H1 (cell line): ENCODE data around the gene LTBP3. TPM values are rescaled to one million over a fixed set of nuclear protein-coding genes. Genes with fewer than 3 reads are reported as not detected.

Source experiments
- CTCF ChIA-PET: fragments of 300-600 bp; sonication (Branson Sonifier 250); formaldehyde crosslinking; loops from one replicate; lab custom pipeline; 2021; ENCODE audit not compliant: partially characterized antibody; lab: Charles Lee
- POLR2A ChIA-PET: fragments of 300-600 bp; sonication (Branson Sonifier 250); formaldehyde crosslinking; loops from one replicate; lab custom pipeline; 2021; ENCODE audit warnings: inconsistent platforms; ENCODE audit not compliant: partially characterized antibody; lab: Charles Lee
- DNase-seq, 2 experiments: peaks; one replicate each; pipeline versions ENCODE4 v3.0.0 to v3.0.0-alpha.2; 2010 to 2022; ENCODE audit warnings: low spot score in 2 of 2, low read depth in 1 of 2, mixed read lengths in 1 of 2
- FAIRE-seq: peaks from 2 replicates; lab custom pipeline; 2011; peaks lifted over from hg19 to GRCh38; lab: Jason Lieb, UNC
- H2AFZ ChIP-seq: 2 replicates; pipeline ENCODE4 v1.8.1; 2012; ENCODE audit warnings: low read length, inconsistent platforms
- H2AK5ac ChIP-seq: 2 replicates; pipeline ENCODE4 v1.6.1; 2013; ENCODE audit warnings: low read depth, low read length
- H2BK120ac ChIP-seq: replicated peaks from 2 replicates; pipeline ENCODE3; 2013; ENCODE audit warnings: low read depth, low read length, inconsistent platforms
- H2BK12ac ChIP-seq: 2 replicates; pipeline ENCODE4 v1.6.1; 2013; ENCODE audit warnings: low read depth, low read length
- H2BK15ac ChIP-seq: 2 replicates; pipeline ENCODE4 v1.6.1; 2013; ENCODE audit warnings: low read length
- H2BK20ac ChIP-seq: 2 replicates; pipeline ENCODE4 v1.6.1; 2013; ENCODE audit warnings: low read length
- H2BK5ac ChIP-seq: 2 replicates; pipeline ENCODE4 v1.6.1; 2013; ENCODE audit warnings: low read depth, low read length
- H3K14ac ChIP-seq: 2 replicates; pipeline ENCODE4 v1.6.1; 2013; ENCODE audit warnings: inconsistent platforms; ENCODE audit not compliant: insufficient read length
- H3K18ac ChIP-seq: 2 replicates; pipeline ENCODE4 v1.6.1; 2013; ENCODE audit warnings: low read length; ENCODE audit errors: extremely low read depth
- H3K23ac ChIP-seq: 2 replicates; pipeline ENCODE4 v1.6.1; 2013; ENCODE audit warnings: inconsistent platforms; ENCODE audit not compliant: insufficient read length
- H3K23me2 ChIP-seq: 2 replicates; pipeline ENCODE4 v1.6.1; 2013; ENCODE audit warnings: low read depth, low read length
- H3K27ac ChIP-seq: 2 replicates; pipeline ENCODE4 v1.6.1; 2011; ENCODE audit warnings: low read depth, low read length, inconsistent platforms
- H3K27me3 ChIP-seq, 4 experiments: replicated peaks in 1 of 4; 1 replicate in 1 of 4; 2 replicates in 3 of 4; pipeline versions ENCODE4 v1.6.1 to v1.8.1; 2011 to 2013; ENCODE audit warnings: low read length in 3 of 4, mild to moderate bottlenecking in 3 of 4, inconsistent platforms in 2 of 4, mixed read lengths in 2 of 4, moderate library complexity in 1 of 4; ENCODE audit not compliant: control insufficient read depth in 3 of 4, insufficient read depth in 3 of 4; ENCODE audit errors: extremely low read depth in 1 of 4
- H3K36me3 ChIP-seq, 4 experiments: 2 replicates each; pipeline versions ENCODE4 v1.6.1 to v1.8.1; 2011 to 2013; ENCODE audit warnings: mild to moderate bottlenecking in 4 of 4, low read length in 3 of 4, moderate library complexity in 2 of 4, control low read depth in 1 of 4, inconsistent platforms in 1 of 4; ENCODE audit not compliant: insufficient read depth in 4 of 4, control insufficient read depth in 2 of 4
- H3K4ac ChIP-seq: replicated peaks from 2 replicates; pipeline ENCODE3; 2013; ENCODE audit warnings: low read length, low read depth, mixed read lengths, inconsistent platforms; ENCODE audit not compliant: insufficient read length
- H3K4me1 ChIP-seq, 4 experiments: replicated peaks in 1 of 4; 1 replicate in 1 of 4; 2 replicates in 3 of 4; pipeline versions ENCODE4 v1.6.1 to v1.8.1; 2011 to 2013; ENCODE audit warnings: low read length in 3 of 4, inconsistent platforms in 2 of 4, mixed read lengths in 1 of 4; ENCODE audit not compliant: insufficient read depth in 4 of 4, control insufficient read depth in 3 of 4
- H3K4me2 ChIP-seq, 2 experiments: 2 replicates each; pipeline versions ENCODE4 v1.6.1 to v1.8.1; 2011 to 2013; ENCODE audit warnings: low read depth in 2 of 2, low read length in 2 of 2, control low read depth in 1 of 2, inconsistent platforms in 1 of 2, mild to moderate bottlenecking in 1 of 2; ENCODE audit not compliant: insufficient read depth in 1 of 2
- H3K4me3 ChIP-seq, 4 experiments: fragments of 200-600, 300-600 bp in 1 of 4; sonication (generic), shearing (Covaris generic), sonication (Bioruptor Twin) in 1 of 4; 2 replicates each; pipeline versions ENCODE4 v1.5.1 to v1.8.1; 2011 to 2016; ENCODE audit warnings: low read length in 4 of 4, low read depth in 3 of 4, control low read depth in 2 of 4, inconsistent platforms in 2 of 4, mild to moderate bottlenecking in 2 of 4, mixed read lengths in 1 of 4, moderate library complexity in 1 of 4; ENCODE audit not compliant: insufficient read depth in 2 of 4; ENCODE audit errors: extremely low read depth in 1 of 4
- H3K56ac ChIP-seq: replicated peaks from 2 replicates; pipeline ENCODE3; 2013; ENCODE audit warnings: low read depth, mild to moderate bottlenecking, mixed read lengths, low read length, inconsistent platforms; ENCODE audit not compliant: insufficient read length
- H3K79me1 ChIP-seq: 2 replicates; pipeline ENCODE4 v1.6.1; 2013; ENCODE audit warnings: low read depth, low read length, control low read depth
- H3K79me2 ChIP-seq, 2 experiments: 2 replicates each; pipeline versions ENCODE4 v1.6.1 to v1.8.1; 2012 to 2013; ENCODE audit warnings: low read length in 2 of 2, mild to moderate bottlenecking in 2 of 2, inconsistent platforms in 1 of 2; ENCODE audit not compliant: insufficient read depth in 2 of 2, control insufficient read depth in 1 of 2
- H3K9ac ChIP-seq, 4 experiments: replicated peaks in 1 of 4; 1 replicate in 1 of 4; 2 replicates in 3 of 4; pipeline versions ENCODE4 v1.6.1 to v1.8.1; 2011 to 2013; ENCODE audit warnings: low read depth in 3 of 4, low read length in 3 of 4, control low read depth in 2 of 4, mild to moderate bottlenecking in 2 of 4, moderate library complexity in 2 of 4, inconsistent platforms in 1 of 4; ENCODE audit errors: extremely low read depth in 1 of 4
- H3K9me3 ChIP-seq, 2 experiments: 2 replicates each; pipeline versions ENCODE4 v1.6.1 to v1.8.1; 2012 to 2013; ENCODE audit warnings: mild to moderate bottlenecking in 2 of 2, moderate library complexity in 2 of 2, control low read depth in 1 of 2, inconsistent platforms in 1 of 2, low read depth in 1 of 2, low read length in 1 of 2, mixed read lengths in 1 of 2; ENCODE audit not compliant: insufficient read depth in 2 of 2
- H4K20me1 ChIP-seq, 2 experiments: replicated peaks in 1 of 2; 2 replicates each; pipeline versions ENCODE3 to v1.8.1; 2011 to 2013; ENCODE audit warnings: inconsistent platforms in 2 of 2, low read length in 2 of 2, mild to moderate bottlenecking in 1 of 2; ENCODE audit not compliant: insufficient read depth in 2 of 2, control insufficient read depth in 1 of 2
- H4K5ac ChIP-seq: 2 replicates; pipeline ENCODE4 v1.6.1; 2013; ENCODE audit warnings: low read length, low read depth, mixed read lengths, inconsistent platforms; ENCODE audit not compliant: insufficient read length
- H4K8ac ChIP-seq: 2 replicates; pipeline ENCODE4 v1.8.0; 2013; ENCODE audit warnings: mild to moderate bottlenecking, moderate library complexity, low read length, inconsistent platforms; ENCODE audit not compliant: insufficient read depth; ENCODE audit errors: extremely low read depth
- H4K91ac ChIP-seq: replicated peaks from 2 replicates; pipeline ENCODE3; 2013; ENCODE audit warnings: low read length, mixed read lengths, inconsistent platforms; ENCODE audit not compliant: insufficient read length
- GABPA ChIP-seq: IDR thresholded peaks from 2 replicates; pipeline ENCODE4 v1.6.1; 2011; ENCODE audit warnings: mild to moderate bottlenecking, low read length, moderate library complexity, borderline replicate concordance; ENCODE audit not compliant: insufficient read depth
- HDAC2 ChIP-seq, 2 experiments: fragments of 300-600 bp in 1 of 2; sonication (generic) in 1 of 2; IDR thresholded peaks; 2 replicates each; pipeline ENCODE4 v1.6.1; 2011 to 2012; ENCODE audit warnings: low read depth in 2 of 2, low read length in 2 of 2, mild to moderate bottlenecking in 2 of 2, moderate library complexity in 2 of 2, borderline replicate concordance in 1 of 2, inconsistent platforms in 1 of 2
- JUN ChIP-seq: IDR thresholded peaks from 2 replicates; pipeline ENCODE4 v1.6.1; 2011; ENCODE audit warnings: low read depth, mild to moderate bottlenecking, improper control_type of control experiment, low read length
- POLR2A ChIP-seq, 2 experiments: IDR thresholded peaks; 1 replicate in 1 of 2; 2 replicates in 1 of 2; pipeline ENCODE4 v1.6.1; 2011; ENCODE audit warnings: low read depth in 2 of 2, low read length in 2 of 2, mild to moderate bottlenecking in 2 of 2; ENCODE audit errors: control extremely low read depth in 1 of 2
- SP4 ChIP-seq: IDR thresholded peaks from 2 replicates; pipeline ENCODE4 v1.6.1; 2012; ENCODE audit warnings: low read length, inconsistent platforms
- WGBS, 2 experiments: shearing (Covaris generic) in 1 of 2; methylation state at CpG; one replicate each; pipeline versions ENCODE4 v1.1.6 to v1.1.7; 2013 to 2015; ENCODE audit warnings: low lambda C conversion rate in 2 of 2, mixed read lengths in 2 of 2, inconsistent platforms in 1 of 2, low coverage in 1 of 2, missing lambda C conversion rate in 1 of 2; ENCODE audit not compliant: insufficient replicate concordance in 2 of 2, insufficient coverage in 1 of 2, insufficient read length in 1 of 2; ENCODE audit errors: extremely low coverage in 1 of 2, missing lambda C conversion rate in 1 of 2; 5-methylcytosine and 5-hydroxymethylcytosine counted together
- polyA plus RNA-seq, 7 experiments: library from polyadenylated mRNA; depleted of rRNA in 3 of 7; stranded (reverse) in 5 of 7; unstranded in 2 of 7; fragments of >200 nt in 5 of 7; fragments of 200-250 nt in 2 of 7; gene quantifications; 1 replicate in 5 of 7; 2 replicates in 1 of 7; 4 replicates in 1 of 7; pipeline versions ENCODE4 v1.2.1 to v1.2.3, GENCODE V29; 2011 to 2013; ENCODE audit warnings: missing spikeins in 2 of 7, mixed read lengths in 2 of 7
- total RNA-seq: library from RNA; stranded (reverse); fragmentation: NEBNext Ultra II Directional; extraction: Animal tissue kit (Norgen Biotek cat#: 25700); gene quantifications from 2 replicates; pipeline ENCODE4 v1.2.1, GENCODE V29; 2021

LTBP3 gene
- total and polyA plus RNA-seq, 2 of the 8 experiments (the other 6 are each of a cell fraction or from before 2014, with no cell fraction given): 12.8 to 17.8 TPM

GRCh38 chr11:65595543-65596281 is 37.6 kb upstream of the LTBP3 start, which contains the start of gene KCNK7:
Gene KCNK7, minus strand, starts transcription at chr11:65595800. Its CDS starts 28 bp downstream, at chr11:65595772.
- no peak within 1 kb of the TSS for H4K5ac ChIP-seq
- no peak within 1 kb of the TSS for H3K4ac ChIP-seq
- WGBS, 2 experiments: 91% methylated on average over 12 of the region's 12 CpGs; no CpG with 5 or more reads in 1 of the 2 experiments
- DNase-seq (no peak), FAIRE-seq (no peak)
- H3K79me1 ChIP-seq: no peaks in the 10 kb centered on the region
- no peak within 1 kb of the TSS for H4K8ac ChIP-seq
- H3K56ac ChIP-seq: no peak within 1 kb of the TSS
- no peak within 1 kb of the TSS for H3K18ac ChIP-seq
- no peak within 1 kb of the TSS for H3K4me3 ChIP-seq
- H2BK5ac ChIP-seq: no peak within 1 kb of the TSS
- H2AK5ac ChIP-seq: no peak within 1 kb of the TSS
- TF ChIP-seq GABPA (no peak), SP4 (no peak), HDAC2 (IDR thresholded peaks at IDR 0.05; ENCODE audit: borderline replicate concordance in 1 of 2, low read depth in 2 of 2, low read length in 2 of 2) (no peak), JUN (no peak), POLR2A (IDR thresholded peaks at IDR 0.05; ENCODE audit: control extremely low read depth in 1 of 2, low read depth in 2 of 2, low read length in 2 of 2) (no peak)
- peaks cover 0 to 4% of the 10 kb centered on the region in 2 experiments for H4K20me1 ChIP-seq
- H3K23ac ChIP-seq: no peak within 1 kb of the TSS
- H3K36me3 ChIP-seq: peaks cover 0 to 10% (median 2%) of the 10 kb centered on the region in 4 experiments; a peak in 3 of 8 replicates
- peaks cover 9% of the 10 kb centered on the region; the same call in 1 of the 2 replicates for H3K23me2 ChIP-seq
- no peak within 1 kb of the TSS for H4K91ac ChIP-seq
- no peak within 1 kb of the TSS for H2BK12ac ChIP-seq
- H2BK120ac ChIP-seq: no peak within 1 kb of the TSS
- no peaks in the 10 kb centered on the region for H3K79me2 ChIP-seq
- H2AFZ ChIP-seq: no peak within 1 kb of the TSS
- no peak within 1 kb of the TSS for H3K27ac ChIP-seq
- CTCF ChIA-PET: interaction anchor here (0.5 to 12.3 kb wide), 12 partner anchors 9 to 314 kb away, joined by 3 to 227 read pairs (median 4); partner anchors contain the start of genes EHBP1L1, FAM89B and LTBP3
- peaks cover 3 to 10% (median 8%) of the 10 kb centered on the region in 4 experiments for H3K4me1 ChIP-seq
- no peak within 1 kb of the TSS; the same call in 1 of the 2 replicates for H2BK15ac ChIP-seq
- no peak within 1 kb of the TSS for H3K4me2 ChIP-seq
- no peaks in the 10 kb centered on the region for H3K9me3 ChIP-seq
- H3K27me3 ChIP-seq: peaks cover 8 to 21% (median 17%) of the 10 kb centered on the region in 4 experiments
- H3K14ac ChIP-seq: no peak within 1 kb of the TSS
- POLR2A ChIA-PET: interaction anchor here (1.0 to 6.8 kb wide), 9 partner anchors 10 to 96 kb away, joined by 3 to 41 read pairs (median 4); partner anchors contain the start of genes FAM89B, MAP3K11 and PCNX3
- H2BK20ac ChIP-seq: no peak within 1 kb of the TSS
- H3K9ac ChIP-seq: no peak within 1 kb of the TSS
